Coronary artery (tissue), 2 donors: Measurements from ENCODE around the gene SIK3.

ENCODE experiments used
- DNase-seq: peaks from one replicate; pipeline ENCODE4 v3.0.0-alpha.2; 2017; ENCODE audit warnings: low spot score
- H3K27ac ChIP-seq, 2 donors: fragments of 200-600 bp; sonication (generic); one replicate each; pipeline ENCODE4 v1.5.1; 2016 to 2019
- H3K4me3 ChIP-seq: fragments of 200-600 bp; sonication (generic); 2 replicates; pipeline ENCODE4 v1.5.1; 2016; ENCODE audit warnings: mild to moderate bottlenecking, moderate library complexity
- CTCF ChIP-seq: fragments of 200-600 bp; sonication (generic); IDR thresholded peaks from one replicate; pipeline ENCODE4 v1.5.1; 2019; ENCODE audit warnings: antibody characterized with exemption

SIK3 gene

DNA sequence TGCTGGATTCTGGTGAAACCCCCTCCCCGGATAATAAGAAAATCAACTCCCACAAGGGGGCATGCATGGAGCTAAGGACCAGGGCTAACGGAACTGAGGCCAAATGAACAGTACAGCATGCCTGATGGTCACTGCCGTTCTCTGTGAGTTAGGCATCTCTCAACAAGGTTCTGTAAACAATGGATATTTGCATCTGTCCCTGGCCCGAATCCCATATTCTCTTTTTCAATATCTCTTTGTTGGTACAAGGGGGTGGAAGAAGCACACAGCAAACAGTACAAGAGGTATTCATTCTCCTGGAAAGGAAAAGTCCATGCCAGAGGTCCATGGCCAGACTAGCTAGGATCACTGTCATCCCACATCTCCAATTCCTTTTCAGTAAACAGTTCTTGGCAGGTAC lies 228.6 kb downstream of the SIK3 start:
- no peak for TF ChIP-seq CTCF
- DNase-seq: no peak
- H3K27ac ChIP-seq: no peak overlapping the region
- no peak overlapping the region for H3K4me3 ChIP-seq

GRCh38 chr11:116868066-116868465 lies 230.2 kb downstream of the SIK3 start:
- no peak for TF ChIP-seq CTCF
- no peak for DNase-seq
- Histone ChIP-seq H3K4me3 (no peak overlapping the region), H3K27ac (no peak overlapping the region)

DNA sequence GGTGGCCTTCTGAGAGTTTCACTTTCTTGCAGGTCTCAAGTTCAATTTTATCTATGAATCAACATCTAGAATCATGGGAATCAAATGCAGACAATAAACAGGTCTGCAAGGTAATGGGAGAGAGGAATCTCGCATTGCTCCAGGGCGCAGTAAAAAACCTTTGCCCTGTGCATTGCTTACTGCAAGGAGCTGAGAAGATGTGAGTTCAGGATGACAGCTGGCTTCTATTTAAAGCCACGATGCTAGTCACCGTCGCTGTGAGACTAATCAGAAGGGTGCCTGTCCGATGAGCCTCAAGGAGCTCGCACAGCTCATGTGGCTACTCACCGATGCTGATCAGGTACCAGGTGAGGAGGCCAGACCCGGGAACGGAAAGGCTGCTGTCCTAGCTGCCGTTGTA lies 230.6 kb downstream of the SIK3 start:
- Histone ChIP-seq H3K27ac (no peak overlapping the region), H3K4me3 (no peak overlapping the region)
- no peak for TF ChIP-seq CTCF
- DNase-seq: no peak

- Histone ChIP-seq H3K4me3 (no peak overlapping the region), H3K27ac (no peak overlapping the region)
- TF ChIP-seq CTCF: no peak
- DNase-seq: no peak
These were observed 231.3 kb downstream of the SIK3 start for GRCh38 chr11:116866804-116867455.

GRCh38 chr11:116865696-116866095 lies 232.5 kb downstream of the SIK3 start:
- Histone ChIP-seq H3K27ac (no peak overlapping the region), H3K4me3 (no peak overlapping the region)
- TF ChIP-seq CTCF: no peak
- no peak for DNase-seq

DNA sequence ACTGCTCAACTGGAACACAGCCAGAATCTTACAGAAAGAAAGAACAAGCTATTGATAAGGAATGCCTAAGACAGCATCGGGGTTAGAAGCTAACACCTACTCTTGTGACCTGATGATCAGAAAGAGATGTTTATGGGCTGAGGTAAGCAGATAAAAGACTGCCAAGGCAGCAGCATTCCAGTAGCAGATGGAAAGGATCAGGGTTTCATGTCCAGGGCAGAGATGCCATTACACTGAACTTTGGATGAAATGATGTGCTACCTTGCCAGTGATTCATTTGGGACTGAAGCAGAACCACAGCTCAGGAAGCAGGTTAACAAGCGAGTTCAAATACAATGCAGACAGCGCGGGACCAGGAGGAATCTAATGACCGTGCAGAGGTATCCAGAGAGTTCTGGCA lies 233.7 kb downstream of the SIK3 start:
- DNase-seq: no peak
- H3K4me3 ChIP-seq: no peak overlapping the region
- no peak for TF ChIP-seq CTCF
- H3K27ac ChIP-seq: no peak overlapping the region

GRCh38 chr11:116862951-116863350 lies 235.3 kb downstream of the SIK3 start:
- no peak for DNase-seq
- no peak for TF ChIP-seq CTCF
- H3K4me3 ChIP-seq: no peak overlapping the region
- H3K27ac ChIP-seq: no peak overlapping the region
